GM19193 (cell line): ENCODE results near the gene ZNF511.
A peak's percentile ranks its signal among the peaks of the same experiment; 100 is the strongest.

Source experiments
- POLR2A ChIP-seq: IDR thresholded peaks from 4 replicates; pipeline ENCODE4 v1.6.1; 2011; ENCODE audit not compliant: insufficient read depth, insufficient read length; ENCODE audit errors: extremely low read depth

Gene ZNF511

GRCh38 chr10:133357285-133358161 is 48.8 kb downstream of the ZNF511 start, which contains the start of gene FUOM:
TSS of gene FUOM (minus strand) at chr10:133358019. CDS start at chr10:133358007, 12 bp downstream.
- peak; percentile 78 for TF ChIP-seq POLR2A

- TF ChIP-seq POLR2A: no peak
These were observed 49.6 kb downstream of the ZNF511 start for GRCh38 chr10:133358162-133358924.

GRCh38 chr10:133358925-133359310 is 50.2 kb downstream of the ZNF511 start:
- no peak for TF ChIP-seq POLR2A

GRCh38 chr10:133359554-133359971 is 50.8 kb downstream of the ZNF511 start:
- TF ChIP-seq POLR2A: no peak

GRCh38 chr10:133359972-133360610 is 51.4 kb downstream of the ZNF511 start:
- no peak for TF ChIP-seq POLR2A

GRCh38 chr10:133361227-133361626 is 52.5 kb downstream of the ZNF511 start:
- TF ChIP-seq POLR2A: no peak

- no peak for TF ChIP-seq POLR2A
These were observed 53.2 kb downstream of the ZNF511 start for GRCh38 chr10:133361773-133362441.
